CD14-positive monocyte (primary cell): ENCODE results near the gene GPC1. TPM values are rescaled to one million over a fixed set of nuclear protein-coding genes. Genes with fewer than 3 reads are reported as not detected.

ENCODE experiments used
- DNase-seq, 3 donors: peaks; one replicate each; pipeline ENCODE4 v3.0.0-alpha.2; 2011 to 2022
- H2AFZ ChIP-seq: 2 replicates; pipeline ENCODE4 v1.6.0; 2012; ENCODE audit warnings: mild to moderate bottlenecking, low read depth, low read length, inconsistent platforms; ENCODE audit not compliant: insufficient read depth, poor library complexity, severe bottlenecking
- H3K27ac ChIP-seq, 2 donors: 1 replicate in 1 of 2; 2 replicates in 1 of 2; pipeline ENCODE4 v1.5.1; 2012 to 2013; ENCODE audit warnings: low read length in 2 of 2, control low read depth in 1 of 2, inconsistent platforms in 1 of 2, low read depth in 1 of 2, mild to moderate bottlenecking in 1 of 2
- H3K27me3 ChIP-seq, 2 donors: one replicate each; pipeline versions ENCODE4 v1.6.0 to v1.6.1; 2011 to 2013; ENCODE audit warnings: low read length in 2 of 2; ENCODE audit not compliant: control insufficient read depth in 2 of 2, insufficient read depth in 2 of 2
- H3K36me3 ChIP-seq, 2 donors: replicated peaks in 1 of 2; 1 replicate in 1 of 2; 2 replicates in 1 of 2; pipeline versions ENCODE4 v1.5.1 to v1.6.1; 2012 to 2013; ENCODE audit warnings: low read length in 2 of 2, control low read depth in 1 of 2, inconsistent platforms in 1 of 2, mild to moderate bottlenecking in 1 of 2; ENCODE audit not compliant: insufficient read depth in 2 of 2, control insufficient read depth in 1 of 2
- H3K4me1 ChIP-seq, 2 donors: 1 replicate in 1 of 2; 2 replicates in 1 of 2; pipeline versions ENCODE4 v1.5.1 to v1.6.1; 2012 to 2013; ENCODE audit warnings: low read length in 2 of 2, control low read depth in 1 of 2, inconsistent platforms in 1 of 2, mild to moderate bottlenecking in 1 of 2, moderate library complexity in 1 of 2; ENCODE audit not compliant: insufficient read depth in 2 of 2, control insufficient read depth in 1 of 2
- H3K4me2 ChIP-seq: replicated peaks from 2 replicates; pipeline ENCODE3; 2012; ENCODE audit warnings: low read length, moderate library complexity, mild to moderate bottlenecking; ENCODE audit not compliant: poor library complexity, severe bottlenecking; ENCODE audit errors: extremely low read depth
- H3K4me3 ChIP-seq, 3 experiments: fragments of 200-600 bp in 1 of 3; sonication (generic) in 1 of 3; replicated peaks in 1 of 3; 1 replicate in 2 of 3; 2 replicates in 1 of 3; pipeline ENCODE4 v1.5.1; 2011 to 2013; ENCODE audit warnings: low read length in 3 of 3, mild to moderate bottlenecking in 3 of 3, control low read depth in 2 of 3, low read depth in 2 of 3, inconsistent platforms in 1 of 3, moderate library complexity in 1 of 3
- H3K79me2 ChIP-seq: 2 replicates; pipeline ENCODE4 v1.6.0; 2012; ENCODE audit warnings: mild to moderate bottlenecking, control low read depth, inconsistent platforms, low read length, moderate library complexity; ENCODE audit not compliant: insufficient read depth
- H3K9ac ChIP-seq: 2 replicates; pipeline ENCODE4 v1.6.0; 2017; ENCODE audit warnings: low read length, mild to moderate bottlenecking; ENCODE audit not compliant: insufficient read depth, poor library complexity, severe bottlenecking
- H3K9me3 ChIP-seq, 2 donors: replicated peaks in 1 of 2; 1 replicate in 1 of 2; 2 replicates in 1 of 2; pipeline versions ENCODE4 v1.5.1 to v1.6.1; 2012 to 2013; ENCODE audit warnings: low read length in 2 of 2, control low read depth in 1 of 2; ENCODE audit not compliant: control insufficient read depth in 1 of 2, insufficient read depth in 1 of 2
- H4K20me1 ChIP-seq: 2 replicates; pipeline ENCODE4 v1.6.0; 2012; ENCODE audit warnings: mild to moderate bottlenecking, low read length, control low read depth, moderate library complexity; ENCODE audit not compliant: insufficient read depth
- H3K27ac Mint-ChIP-seq, 7 donors: one replicate each; pipeline ENCODE4 v1.8.0; 2020; ENCODE audit warnings: mild to moderate bottlenecking in 7 of 7, mixed read lengths in 7 of 7, moderate library complexity in 6 of 7, inconsistent platforms in 2 of 7
- H3K27me3 Mint-ChIP-seq, 3 donors: one replicate each; pipeline ENCODE4 v1.8.0; 2021 to 2022; ENCODE audit warnings: low read depth in 3 of 3, mild to moderate bottlenecking in 3 of 3, mixed read lengths in 3 of 3, moderate library complexity in 3 of 3, inconsistent platforms in 1 of 3
- H3K36me3 Mint-ChIP-seq, 2 donors: one replicate each; pipeline ENCODE4 v1.8.0; 2020; ENCODE audit warnings: mixed read lengths in 2 of 2, inconsistent platforms in 1 of 2, mild to moderate bottlenecking in 1 of 2
- H3K4me1 Mint-ChIP-seq: one replicate; pipeline ENCODE4 v1.8.0; 2020; ENCODE audit warnings: mild to moderate bottlenecking, mixed read lengths
- H3K4me3 Mint-ChIP-seq, 2 donors: one replicate each; pipeline ENCODE4 v1.8.0; 2020; ENCODE audit warnings: mild to moderate bottlenecking in 2 of 2, mixed read lengths in 2 of 2, moderate library complexity in 1 of 2
- H3K9me3 Mint-ChIP-seq, 7 donors: one replicate each; pipeline ENCODE4 v1.8.0; 2020 to 2022; ENCODE audit warnings: mixed read lengths in 7 of 7, mild to moderate bottlenecking in 6 of 7, moderate library complexity in 6 of 7, inconsistent platforms in 2 of 7
- CTCF ChIP-seq: fragments of 200-600 bp; IDR thresholded peaks from one replicate; pipeline ENCODE4 v1.8.0; 2022; ENCODE audit warnings: antibody characterized with exemption, mild to moderate bottlenecking
- WGBS: methylation state at CpG from one replicate; pipeline ENCODE4 v1.1.5; 2013; ENCODE audit warnings: missing lambda C conversion rate; ENCODE audit not compliant: insufficient coverage; 5-methylcytosine and 5-hydroxymethylcytosine counted together
- intact Hi-C, 2 donors: fragments of 100-400 bp; cut with micrococcal nuclease; formaldehyde crosslinking; loops; one replicate each; pipeline versions ENCODE4 v1.15.0 to v1.15.1; 2023
- polyA plus RNA-seq, 3 donors: library from polyadenylated mRNA; depleted of rRNA in 1 of 3; unstranded in 2 of 3; stranded (reverse) in 1 of 3; fragments of 300-500 nt in 2 of 3; fragments of >200 nt in 1 of 3; fragmentation: Illumina TruSeq in 2 of 3; gene quantifications; 1 replicate in 2 of 3; 2 replicates in 1 of 3; pipeline ENCODE4 v1.2.3, GENCODE V29; 2012 to 2021

GPC1 gene
- polyA plus RNA-seq, 3 donors, result 0.08 TPM; not detected in 2

GRCh38 chr2:240387325-240387668 is 48.2 kb upstream of the GPC1 start:
- H3K79me2 ChIP-seq, result no peaks in the 10 kb centered on the region
- no peak overlapping the region for H3K4me3 ChIP-seq
- Mint-ChIP-seq H3K9me3 (no peaks in the 10 kb centered on the region), H3K27me3 (peaks cover 0 to 7% (median 3%) of the 10 kb centered on the region in 3 donors), H3K4me1 (peaks cover 8% of the 10 kb centered on the region), H3K27ac (peak overlapping the region in 1 of 7 donors; percentile 6), H3K36me3 (no peaks in the 10 kb centered on the region), H3K4me3 (no peak overlapping the region)
- no peak overlapping the region for H2AFZ ChIP-seq
- no peak for TF ChIP-seq CTCF
- no peak overlapping the region for H3K9ac ChIP-seq
- H3K36me3 ChIP-seq, result no peaks in the 10 kb centered on the region
- H4K20me1 ChIP-seq, result no peaks in the 10 kb centered on the region
- no peak for DNase-seq
- H3K27ac ChIP-seq, result no peak overlapping the region
- no peak overlapping the region for H3K4me2 ChIP-seq
- H3K4me1 ChIP-seq, result no peaks in the 10 kb centered on the region
- intact Hi-C loops, result no loop called here
- no peaks in the 10 kb centered on the region for H3K9me3 ChIP-seq
- H3K27me3 ChIP-seq, result no peaks in the 10 kb centered on the region
- WGBS, result 92% methylated on average over 9 of the region's 9 CpGs

- H3K27ac Mint-ChIP-seq, result peak overlapping the region in 1 of 7 donors; percentile 6
These were observed 47.6 kb upstream of the GPC1 start for GRCh38 chr2:240387669-240388358.

More at GRCh38 chr2:240387669-240388358, 47.6 kb upstream of the GPC1 start:
- peaks cover 0 to 2% (median 0%) of the 10 kb centered on the region in 7 donors for H3K9me3 Mint-ChIP-seq
- no peak overlapping the region for H2AFZ ChIP-seq
- no peaks in the 10 kb centered on the region for H3K27me3 ChIP-seq
- H3K27me3 Mint-ChIP-seq, result peaks cover 0 to 9% (median 3%) of the 10 kb centered on the region in 3 donors
- no peak overlapping the region for H3K9ac ChIP-seq
- no peak for DNase-seq
- no peak overlapping the region for H3K4me3 Mint-ChIP-seq
- no peaks in the 10 kb centered on the region for H3K9me3 ChIP-seq
- no peaks in the 10 kb centered on the region for H3K79me2 ChIP-seq
- TF ChIP-seq CTCF, result no peak
- H3K4me2 ChIP-seq, result no peak overlapping the region
- H3K27ac ChIP-seq, result no peak overlapping the region
- no peak overlapping the region for H3K4me3 ChIP-seq
- H3K36me3 ChIP-seq, result no peaks in the 10 kb centered on the region
- no peaks in the 10 kb centered on the region for H3K4me1 ChIP-seq
- no peaks in the 10 kb centered on the region for H3K36me3 Mint-ChIP-seq
- intact Hi-C loops, result no loop called here
- H3K4me1 Mint-ChIP-seq, result peaks cover 8% of the 10 kb centered on the region
- 75% methylated on average over 11 of the region's 16 CpGs for WGBS
- no peaks in the 10 kb centered on the region for H4K20me1 ChIP-seq
